ENCODE data around the gene SEC31A.

DNA sequence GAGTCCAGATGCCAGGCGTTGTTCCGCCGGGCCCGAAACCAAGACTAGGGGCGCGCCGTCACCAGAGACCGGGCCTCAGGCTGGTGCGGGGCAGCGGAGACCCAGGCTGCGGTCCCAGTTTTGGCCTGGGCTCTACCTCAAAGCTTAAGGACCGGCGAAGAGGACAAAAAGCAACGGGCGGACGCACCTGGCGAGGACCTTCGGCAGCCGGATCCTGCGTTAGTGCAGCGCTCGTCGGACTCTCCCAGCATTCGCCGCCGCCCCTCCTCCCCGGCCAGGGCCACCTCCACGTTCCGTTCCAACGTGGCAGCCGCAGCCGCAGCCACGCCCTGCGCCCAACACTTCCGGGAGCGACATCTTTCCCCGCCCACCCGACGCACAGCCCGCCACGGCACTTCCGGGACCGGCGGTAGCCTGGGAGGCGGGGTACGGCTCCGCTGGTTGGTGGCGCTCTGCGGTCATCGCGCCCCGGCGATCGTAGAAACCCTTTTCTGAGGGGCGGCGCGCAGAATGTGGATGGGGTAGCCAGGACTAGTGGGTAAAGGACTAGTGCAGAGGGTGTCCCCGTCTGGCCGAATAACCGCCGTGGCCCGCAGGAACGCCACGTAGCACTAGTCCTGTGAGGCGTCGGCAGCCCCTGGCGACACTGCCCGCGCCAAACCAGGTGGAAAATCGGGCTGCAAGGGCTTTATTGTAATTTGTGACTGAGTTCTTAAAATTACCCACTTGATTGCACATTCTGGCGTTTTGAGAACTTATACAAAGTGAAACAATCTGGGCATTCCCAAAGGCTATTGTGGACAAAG is at the start of gene SEC31A:
- TF ChIP-seq EZH2 (IDR thresholded peaks at IDR 0.05; ENCODE audit: borderline replicate concordance, low read length), result no peak
- TF ChIP-seq, protein P1, sequence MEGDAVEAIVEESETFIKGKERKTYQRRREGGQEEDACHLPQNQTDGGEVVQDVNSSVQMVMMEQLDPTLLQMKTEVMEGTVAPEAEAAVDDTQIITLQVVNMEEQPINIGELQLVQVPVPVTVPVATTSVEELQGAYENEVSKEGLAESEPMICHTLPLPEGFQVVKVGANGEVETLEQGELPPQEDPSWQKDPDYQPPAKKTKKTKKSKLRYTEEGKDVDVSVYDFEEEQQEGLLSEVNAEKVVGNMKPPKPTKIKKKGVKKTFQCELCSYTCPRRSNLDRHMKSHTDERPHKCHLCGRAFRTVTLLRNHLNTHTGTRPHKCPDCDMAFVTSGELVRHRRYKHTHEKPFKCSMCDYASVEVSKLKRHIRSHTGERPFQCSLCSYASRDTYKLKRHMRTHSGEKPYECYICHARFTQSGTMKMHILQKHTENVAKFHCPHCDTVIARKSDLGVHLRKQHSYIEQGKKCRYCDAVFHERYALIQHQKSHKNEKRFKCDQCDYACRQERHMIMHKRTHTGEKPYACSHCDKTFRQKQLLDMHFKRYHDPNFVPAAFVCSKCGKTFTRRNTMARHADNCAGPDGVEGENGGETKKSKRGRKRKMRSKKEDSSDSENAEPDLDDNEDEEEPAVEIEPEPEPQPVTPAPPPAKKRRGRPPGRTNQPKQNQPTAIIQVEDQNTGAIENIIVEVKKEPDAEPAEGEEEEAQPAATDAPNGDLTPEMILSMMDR (IDR thresholded peaks at IDR 0.05; ENCODE audit: low read length), result peak; percentile 29; the same call in 1 of the 2 replicates

All from OCI-LY1 (cell line).